Gastrocnemius medialis (tissue), 4 donors: ENCODE data around the gene TLR5. TPM values are rescaled to one million over a fixed set of nuclear protein-coding genes. Genes with fewer than 3 reads are reported as not detected.

Source experiments
- ATAC-seq, 2 donors: fragments of 150-250 bp; one replicate each; pipeline ENCODE4 v1.9.1; 2016
- DNase-seq, 2 donors: peaks; one replicate each; pipeline ENCODE4 v3.0.0-alpha.2; 2019
- H3K27ac ChIP-seq, 4 donors: fragments of 200-600 bp; sonication (generic); 1 replicate in 1 of 4; 2 replicates in 3 of 4; pipeline ENCODE4 v1.5.1; 2016 to 2018; ENCODE audit warnings: mild to moderate bottlenecking in 2 of 4, moderate library complexity in 1 of 4
- H3K27me3 ChIP-seq, 3 donors: fragments of 200-600 bp; sonication (generic) in 2 of 3; 1 replicate in 1 of 3; 2 replicates in 2 of 3; pipeline versions ENCODE4 v1.5.1 to v1.6.0; 2016 to 2019; ENCODE audit warnings: mild to moderate bottlenecking in 1 of 3, moderate library complexity in 1 of 3
- H3K36me3 ChIP-seq, 2 donors: fragments of 200-600 bp; sonication (generic) in 1 of 2; one replicate each; pipeline ENCODE4 v1.5.1; 2017 to 2018
- H3K4me1 ChIP-seq, 2 donors: fragments of 200-600 bp; sonication (generic) in 1 of 2; one replicate each; pipeline ENCODE4 v1.5.1; 2016 to 2017; ENCODE audit warnings: mild to moderate bottlenecking in 2 of 2
- H3K4me3 ChIP-seq, 4 donors: fragments of 200-600 bp; sonication (generic) in 3 of 4; 1 replicate in 1 of 4; 2 replicates in 3 of 4; pipeline ENCODE4 v1.5.1; 2016 to 2019; ENCODE audit warnings: mild to moderate bottlenecking in 2 of 4
- H3K9me3 ChIP-seq, 3 donors: fragments of 200-600 bp; sonication (generic) in 2 of 3; 1 replicate in 1 of 3; 2 replicates in 2 of 3; pipeline ENCODE4 v1.5.1; 2016 to 2019
- POLR2A ChIP-seq, 2 donors: fragments of 450-650 bp; IDR thresholded peaks; one replicate each; pipeline ENCODE4 v1.6.1; 2017; ENCODE audit warnings: antibody characterized with exemption in 2 of 2, mild to moderate bottlenecking in 2 of 2, moderate library complexity in 2 of 2
- in situ Hi-C, 4 donors: fragments of 200-750 bp; cut with MboI; loops; one replicate each; pipeline versions ENCODE4 v1.15.0 to v1.8.0; 2017; ENCODE audit warnings: low sequenced_read_pairs in 4 of 4
- intact Hi-C: fragments of 100-400 bp; cut with DNase I; formaldehyde crosslinking; loops from one replicate; pipeline ENCODE4 v1.15.1; 2023; ENCODE audit warnings: low total_unique reads
- total RNA-seq, 4 donors: library from RNA; depleted of rRNA; stranded (reverse); fragments of >200 nt; gene quantifications; one replicate each; pipeline versions ENCODE4 v1.1.0 to v1.2.3, GENCODE V29; 2016
- TF ChIP-seq, protein P1 (sequence below), 5 experiments: fragments of 450-650 bp in 3 of 5; fragments of 200-600 bp in 2 of 5; sonication (generic) in 2 of 5; IDR thresholded peaks in 4 of 5; conservative IDR thresholded peaks in 1 of 5; 1 replicate in 4 of 5; 2 replicates in 1 of 5; pipeline ENCODE4 v1.5.1; 2016 to 2019; ENCODE audit warnings: antibody characterized with exemption in 5 of 5, mild to moderate bottlenecking in 3 of 5, moderate library complexity in 3 of 5

TLR5 gene
- total RNA-seq, 4 donors from 2014 or later = 0.49 to 2.1 (median 1.3) TPM

DNA sequence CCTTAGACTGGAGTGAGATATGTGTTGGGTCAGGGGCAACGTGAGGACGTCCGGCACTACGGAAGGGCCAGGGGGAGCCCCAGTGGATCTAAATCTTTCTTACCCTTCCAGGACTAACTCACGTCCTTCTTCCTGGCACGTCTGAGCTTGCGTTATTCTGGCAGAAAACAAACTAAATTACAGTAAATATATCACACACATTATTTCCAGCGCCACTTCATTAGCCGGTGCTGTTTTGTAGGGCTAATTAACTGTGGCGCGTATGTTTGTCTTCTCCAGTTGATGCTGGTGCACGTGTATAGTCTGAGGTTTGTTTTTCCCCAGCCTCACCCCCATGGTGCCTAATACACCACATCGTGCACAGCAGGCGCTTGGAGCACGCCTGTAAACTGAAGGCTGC lies 59.2 kb downstream of the TLR5 start:
- in situ Hi-C loops (loop anchor here in 2 of 4 donors (5.0 to 25.0 kb wide), 3 partner anchors 289 to 622 kb away; no protein-coding TSS in a partner anchor), intact Hi-C loops (loop anchor here (5.0 kb wide), 1 partner anchor 43 kb away; no protein-coding TSS in a partner anchor)
- no peaks in the 10 kb centered on the region for H3K9me3 ChIP-seq
- DNase-seq (no peak), ATAC-seq (no peak)
- H3K36me3 ChIP-seq = no peaks in the 10 kb centered on the region
- H3K27ac ChIP-seq = no peak overlapping the region
- H3K4me3 ChIP-seq = no peak overlapping the region
- TF ChIP-seq POLR2A (IDR thresholded peaks at IDR 0.05) = no peak
- TF ChIP-seq, protein P1, sequence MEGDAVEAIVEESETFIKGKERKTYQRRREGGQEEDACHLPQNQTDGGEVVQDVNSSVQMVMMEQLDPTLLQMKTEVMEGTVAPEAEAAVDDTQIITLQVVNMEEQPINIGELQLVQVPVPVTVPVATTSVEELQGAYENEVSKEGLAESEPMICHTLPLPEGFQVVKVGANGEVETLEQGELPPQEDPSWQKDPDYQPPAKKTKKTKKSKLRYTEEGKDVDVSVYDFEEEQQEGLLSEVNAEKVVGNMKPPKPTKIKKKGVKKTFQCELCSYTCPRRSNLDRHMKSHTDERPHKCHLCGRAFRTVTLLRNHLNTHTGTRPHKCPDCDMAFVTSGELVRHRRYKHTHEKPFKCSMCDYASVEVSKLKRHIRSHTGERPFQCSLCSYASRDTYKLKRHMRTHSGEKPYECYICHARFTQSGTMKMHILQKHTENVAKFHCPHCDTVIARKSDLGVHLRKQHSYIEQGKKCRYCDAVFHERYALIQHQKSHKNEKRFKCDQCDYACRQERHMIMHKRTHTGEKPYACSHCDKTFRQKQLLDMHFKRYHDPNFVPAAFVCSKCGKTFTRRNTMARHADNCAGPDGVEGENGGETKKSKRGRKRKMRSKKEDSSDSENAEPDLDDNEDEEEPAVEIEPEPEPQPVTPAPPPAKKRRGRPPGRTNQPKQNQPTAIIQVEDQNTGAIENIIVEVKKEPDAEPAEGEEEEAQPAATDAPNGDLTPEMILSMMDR (IDR thresholded peaks at IDR 0.05 in 4 of 5, conservative IDR thresholded peaks at IDR 0.05 in 1 of 5) = no peak
- H3K27me3 ChIP-seq = no peaks in the 10 kb centered on the region
- no peaks in the 10 kb centered on the region for H3K4me1 ChIP-seq

DNA sequence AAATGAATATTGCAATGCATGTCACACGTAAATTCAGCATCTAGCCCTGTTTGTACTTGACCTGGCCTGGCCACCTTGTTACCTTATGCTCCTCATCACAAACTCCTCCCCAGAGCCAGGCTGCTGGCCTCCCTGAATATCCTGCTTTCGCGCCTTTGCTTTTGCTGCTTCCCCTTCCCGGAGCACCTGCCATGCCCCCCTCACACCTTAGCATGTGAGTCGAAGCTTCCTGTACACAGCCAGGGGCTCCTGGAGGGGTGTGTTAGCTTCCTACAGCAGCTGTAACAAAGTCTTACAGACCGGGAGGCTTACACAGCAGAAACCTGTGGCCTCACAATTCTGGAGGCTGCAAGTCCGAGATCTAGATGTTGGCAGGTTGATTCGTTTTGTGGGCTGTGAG lies 60.1 kb downstream of the TLR5 start:
- no peaks in the 10 kb centered on the region for H3K9me3 ChIP-seq
- H3K27ac ChIP-seq = no peak overlapping the region
- no peaks in the 10 kb centered on the region for H3K27me3 ChIP-seq
- ATAC-seq = no peak
- H3K4me1 ChIP-seq = no peaks in the 10 kb centered on the region
- in situ Hi-C loops (loop anchor here in 2 of 4 donors (5.0 to 25.0 kb wide), 3 partner anchors 288 to 621 kb away; no protein-coding TSS in a partner anchor), intact Hi-C loops (loop anchor here (5.0 kb wide), 1 partner anchor 44 kb away; no protein-coding TSS in a partner anchor)
- TF ChIP-seq POLR2A (IDR thresholded peaks at IDR 0.05) = no peak
- TF ChIP-seq, protein P1 (IDR thresholded peaks at IDR 0.05 in 4 of 5, conservative IDR thresholded peaks at IDR 0.05 in 1 of 5) = no peak
- H3K4me3 ChIP-seq = no peak overlapping the region
- no peak for DNase-seq
- no peaks in the 10 kb centered on the region for H3K36me3 ChIP-seq

DNA sequence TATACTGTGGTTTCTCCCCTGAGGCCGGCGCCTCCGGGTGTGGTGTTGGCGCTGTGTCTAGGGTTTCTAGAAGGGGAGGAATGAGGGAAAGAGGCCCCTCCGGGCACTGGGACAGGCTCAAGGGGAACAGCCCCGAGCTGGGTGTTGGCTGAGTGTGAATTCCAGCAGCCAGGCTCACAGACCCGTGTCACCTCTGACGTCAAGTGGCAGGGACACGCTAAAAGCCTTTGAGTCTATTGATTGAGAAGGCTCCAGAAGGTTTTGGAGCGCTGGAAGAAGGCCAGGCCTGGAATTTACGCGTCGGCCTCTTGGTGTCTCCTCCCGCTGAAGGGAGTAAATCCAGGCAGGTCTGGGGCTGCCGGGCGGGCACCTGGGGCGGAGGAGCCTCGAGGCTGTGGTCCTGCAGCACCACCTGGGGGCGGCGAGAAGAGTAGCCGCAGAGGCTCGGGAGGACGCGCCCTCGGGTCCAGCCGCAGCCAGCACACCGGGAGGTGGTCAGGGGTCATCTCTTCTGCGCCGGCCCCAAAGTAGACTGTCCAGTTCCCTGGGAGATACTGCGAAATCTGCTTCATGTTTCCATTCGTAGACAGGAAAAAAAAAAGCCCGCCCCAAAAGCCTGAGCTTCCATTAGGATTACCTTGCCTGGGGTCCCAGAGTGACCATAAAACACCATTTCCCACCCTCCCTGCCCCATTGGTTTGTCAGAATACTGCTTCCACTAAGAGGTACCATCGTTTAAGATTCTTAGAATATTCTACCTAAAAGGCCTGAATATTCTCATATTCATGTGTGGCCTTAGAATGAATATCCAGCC lies 61.7 kb downstream of the TLR5 start:
- H3K4me1 ChIP-seq = no peaks in the 10 kb centered on the region
- intact Hi-C loops = loop anchor here (1.0 to 5.0 kb wide), 3 partner anchors 46 to 343 kb away; no protein-coding TSS in a partner anchor
- peak; percentile 85 to 95 for ATAC-seq

DNA sequence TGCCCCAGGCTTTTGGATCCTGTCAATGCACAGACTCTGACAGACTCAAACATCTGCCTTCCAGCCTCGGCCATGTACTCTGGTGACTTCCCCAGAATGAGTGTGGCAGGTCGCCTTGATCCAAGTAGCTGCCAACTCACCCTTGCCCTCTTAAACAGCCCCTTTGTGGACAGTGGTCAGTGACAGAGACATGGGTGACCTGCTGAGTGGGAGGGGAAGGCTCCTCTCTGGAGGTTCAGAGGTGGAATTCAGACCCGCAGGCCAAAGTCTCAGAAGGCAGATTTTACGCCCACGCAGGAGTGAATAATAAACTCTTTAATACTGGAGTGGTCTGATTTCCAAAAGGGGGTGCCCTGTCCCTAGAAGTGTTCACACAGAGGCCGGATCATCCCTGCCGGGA lies 63.5 kb downstream of the TLR5 start:
- H3K4me3 ChIP-seq = no peak overlapping the region
- H3K27me3 ChIP-seq = no peaks in the 10 kb centered on the region
- TF ChIP-seq, protein P1 (IDR thresholded peaks at IDR 0.05 in 4 of 5, conservative IDR thresholded peaks at IDR 0.05 in 1 of 5) = no peak
- TF ChIP-seq POLR2A (IDR thresholded peaks at IDR 0.05) = no peak
- intact Hi-C loops (no loop called here), in situ Hi-C loops (loop anchor here in 1 of 4 donors (25.0 kb wide), 1 partner anchor 617 kb away; no protein-coding TSS in a partner anchor)
- ATAC-seq (no peak), DNase-seq (no peak)
- H3K36me3 ChIP-seq = no peaks in the 10 kb centered on the region
- H3K9me3 ChIP-seq = no peaks in the 10 kb centered on the region
- no peak overlapping the region for H3K27ac ChIP-seq
- peaks cover 0 to 5% of the 10 kb centered on the region in 2 donors for H3K4me1 ChIP-seq

More for the DNA sequence above, 61.7 kb downstream of the TLR5 start:
- no peaks in the 10 kb centered on the region for H3K9me3 ChIP-seq
- H3K27me3 ChIP-seq = no peaks in the 10 kb centered on the region
- TF ChIP-seq POLR2A (IDR thresholded peaks at IDR 0.05) = no peak
- TF ChIP-seq, protein P1 (IDR thresholded peaks at IDR 0.05 in 4 of 5, conservative IDR thresholded peaks at IDR 0.05 in 1 of 5) = peak; percentile 92 to 98 (median 96)
- peak overlapping the region; percentile 29 to 61 (median 46) for H3K27ac ChIP-seq
- H3K36me3 ChIP-seq = no peaks in the 10 kb centered on the region
- peak; percentile 60 to 72 for DNase-seq
- H3K4me3 ChIP-seq = peak overlapping the region; percentile 36 to 77 (median 48)
- in situ Hi-C loops = loop anchor here in 2 of 4 donors (5.0 to 25.0 kb wide), 3 partner anchors 287 to 619 kb away; no protein-coding TSS in a partner anchor
